ENCODE measurements around the gene CTBP1.

DNA sequence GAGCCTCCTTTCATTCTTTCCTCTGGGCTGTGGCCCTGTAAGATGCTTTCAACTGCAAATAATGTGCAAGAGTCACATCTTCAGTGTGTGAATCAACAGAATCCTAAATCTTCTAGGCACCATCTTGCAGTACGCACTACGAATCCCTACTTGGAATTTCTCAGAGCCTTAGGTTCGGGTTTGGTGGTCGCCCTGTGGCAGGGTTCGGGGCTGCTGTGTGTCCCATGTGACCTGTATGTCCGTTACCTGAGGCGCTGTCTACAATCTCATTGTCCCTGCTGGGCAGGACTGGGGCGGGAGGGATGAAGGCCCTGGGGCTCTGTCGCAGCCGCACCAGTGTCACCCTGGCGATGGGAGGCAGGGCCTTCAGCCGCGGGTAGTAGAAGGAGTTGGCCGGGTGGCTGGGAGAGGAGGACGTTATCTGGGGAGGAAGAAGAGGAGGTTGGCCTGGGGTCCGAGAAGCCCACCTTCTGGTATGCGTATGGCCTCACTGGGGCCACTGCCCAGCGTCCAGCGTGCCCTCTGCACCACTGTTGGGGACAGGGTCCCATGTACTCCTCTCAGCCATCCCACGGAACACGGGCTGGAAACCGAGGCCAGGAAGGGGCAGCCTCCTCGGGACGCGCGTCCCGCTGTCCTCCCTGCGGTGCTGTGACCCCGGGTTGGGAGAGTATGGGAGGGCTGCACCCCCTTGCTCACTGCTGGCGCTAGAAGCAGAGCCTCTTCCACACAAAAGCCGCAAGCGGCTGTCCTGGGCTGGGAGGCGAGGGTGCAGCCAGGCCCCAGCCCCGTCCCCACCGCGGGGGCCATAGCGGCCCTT, 78.6 kb downstream of the CTBP1 start:
- TF ChIP-seq POLR2A (IDR thresholded peaks at IDR 0.05; ENCODE audit: control extremely low read depth in 1 of 2, low read depth in 2 of 2, low read length in 2 of 2) (no peak), EP300 (IDR thresholded peaks at IDR 0.05; ENCODE audit: borderline replicate concordance in 1 of 2, low read depth in 2 of 2, low read length in 2 of 2) (no peak)
- TF ChIP-seq, protein P1, sequence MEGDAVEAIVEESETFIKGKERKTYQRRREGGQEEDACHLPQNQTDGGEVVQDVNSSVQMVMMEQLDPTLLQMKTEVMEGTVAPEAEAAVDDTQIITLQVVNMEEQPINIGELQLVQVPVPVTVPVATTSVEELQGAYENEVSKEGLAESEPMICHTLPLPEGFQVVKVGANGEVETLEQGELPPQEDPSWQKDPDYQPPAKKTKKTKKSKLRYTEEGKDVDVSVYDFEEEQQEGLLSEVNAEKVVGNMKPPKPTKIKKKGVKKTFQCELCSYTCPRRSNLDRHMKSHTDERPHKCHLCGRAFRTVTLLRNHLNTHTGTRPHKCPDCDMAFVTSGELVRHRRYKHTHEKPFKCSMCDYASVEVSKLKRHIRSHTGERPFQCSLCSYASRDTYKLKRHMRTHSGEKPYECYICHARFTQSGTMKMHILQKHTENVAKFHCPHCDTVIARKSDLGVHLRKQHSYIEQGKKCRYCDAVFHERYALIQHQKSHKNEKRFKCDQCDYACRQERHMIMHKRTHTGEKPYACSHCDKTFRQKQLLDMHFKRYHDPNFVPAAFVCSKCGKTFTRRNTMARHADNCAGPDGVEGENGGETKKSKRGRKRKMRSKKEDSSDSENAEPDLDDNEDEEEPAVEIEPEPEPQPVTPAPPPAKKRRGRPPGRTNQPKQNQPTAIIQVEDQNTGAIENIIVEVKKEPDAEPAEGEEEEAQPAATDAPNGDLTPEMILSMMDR (IDR thresholded peaks at IDR 0.05; ENCODE audit: control extremely low read depth in 1 of 3, insufficient read depth in 1 of 3, low read depth in 1 of 3, low read length in 3 of 3), result no peak
- TF ChIP-seq, protein P2, sequence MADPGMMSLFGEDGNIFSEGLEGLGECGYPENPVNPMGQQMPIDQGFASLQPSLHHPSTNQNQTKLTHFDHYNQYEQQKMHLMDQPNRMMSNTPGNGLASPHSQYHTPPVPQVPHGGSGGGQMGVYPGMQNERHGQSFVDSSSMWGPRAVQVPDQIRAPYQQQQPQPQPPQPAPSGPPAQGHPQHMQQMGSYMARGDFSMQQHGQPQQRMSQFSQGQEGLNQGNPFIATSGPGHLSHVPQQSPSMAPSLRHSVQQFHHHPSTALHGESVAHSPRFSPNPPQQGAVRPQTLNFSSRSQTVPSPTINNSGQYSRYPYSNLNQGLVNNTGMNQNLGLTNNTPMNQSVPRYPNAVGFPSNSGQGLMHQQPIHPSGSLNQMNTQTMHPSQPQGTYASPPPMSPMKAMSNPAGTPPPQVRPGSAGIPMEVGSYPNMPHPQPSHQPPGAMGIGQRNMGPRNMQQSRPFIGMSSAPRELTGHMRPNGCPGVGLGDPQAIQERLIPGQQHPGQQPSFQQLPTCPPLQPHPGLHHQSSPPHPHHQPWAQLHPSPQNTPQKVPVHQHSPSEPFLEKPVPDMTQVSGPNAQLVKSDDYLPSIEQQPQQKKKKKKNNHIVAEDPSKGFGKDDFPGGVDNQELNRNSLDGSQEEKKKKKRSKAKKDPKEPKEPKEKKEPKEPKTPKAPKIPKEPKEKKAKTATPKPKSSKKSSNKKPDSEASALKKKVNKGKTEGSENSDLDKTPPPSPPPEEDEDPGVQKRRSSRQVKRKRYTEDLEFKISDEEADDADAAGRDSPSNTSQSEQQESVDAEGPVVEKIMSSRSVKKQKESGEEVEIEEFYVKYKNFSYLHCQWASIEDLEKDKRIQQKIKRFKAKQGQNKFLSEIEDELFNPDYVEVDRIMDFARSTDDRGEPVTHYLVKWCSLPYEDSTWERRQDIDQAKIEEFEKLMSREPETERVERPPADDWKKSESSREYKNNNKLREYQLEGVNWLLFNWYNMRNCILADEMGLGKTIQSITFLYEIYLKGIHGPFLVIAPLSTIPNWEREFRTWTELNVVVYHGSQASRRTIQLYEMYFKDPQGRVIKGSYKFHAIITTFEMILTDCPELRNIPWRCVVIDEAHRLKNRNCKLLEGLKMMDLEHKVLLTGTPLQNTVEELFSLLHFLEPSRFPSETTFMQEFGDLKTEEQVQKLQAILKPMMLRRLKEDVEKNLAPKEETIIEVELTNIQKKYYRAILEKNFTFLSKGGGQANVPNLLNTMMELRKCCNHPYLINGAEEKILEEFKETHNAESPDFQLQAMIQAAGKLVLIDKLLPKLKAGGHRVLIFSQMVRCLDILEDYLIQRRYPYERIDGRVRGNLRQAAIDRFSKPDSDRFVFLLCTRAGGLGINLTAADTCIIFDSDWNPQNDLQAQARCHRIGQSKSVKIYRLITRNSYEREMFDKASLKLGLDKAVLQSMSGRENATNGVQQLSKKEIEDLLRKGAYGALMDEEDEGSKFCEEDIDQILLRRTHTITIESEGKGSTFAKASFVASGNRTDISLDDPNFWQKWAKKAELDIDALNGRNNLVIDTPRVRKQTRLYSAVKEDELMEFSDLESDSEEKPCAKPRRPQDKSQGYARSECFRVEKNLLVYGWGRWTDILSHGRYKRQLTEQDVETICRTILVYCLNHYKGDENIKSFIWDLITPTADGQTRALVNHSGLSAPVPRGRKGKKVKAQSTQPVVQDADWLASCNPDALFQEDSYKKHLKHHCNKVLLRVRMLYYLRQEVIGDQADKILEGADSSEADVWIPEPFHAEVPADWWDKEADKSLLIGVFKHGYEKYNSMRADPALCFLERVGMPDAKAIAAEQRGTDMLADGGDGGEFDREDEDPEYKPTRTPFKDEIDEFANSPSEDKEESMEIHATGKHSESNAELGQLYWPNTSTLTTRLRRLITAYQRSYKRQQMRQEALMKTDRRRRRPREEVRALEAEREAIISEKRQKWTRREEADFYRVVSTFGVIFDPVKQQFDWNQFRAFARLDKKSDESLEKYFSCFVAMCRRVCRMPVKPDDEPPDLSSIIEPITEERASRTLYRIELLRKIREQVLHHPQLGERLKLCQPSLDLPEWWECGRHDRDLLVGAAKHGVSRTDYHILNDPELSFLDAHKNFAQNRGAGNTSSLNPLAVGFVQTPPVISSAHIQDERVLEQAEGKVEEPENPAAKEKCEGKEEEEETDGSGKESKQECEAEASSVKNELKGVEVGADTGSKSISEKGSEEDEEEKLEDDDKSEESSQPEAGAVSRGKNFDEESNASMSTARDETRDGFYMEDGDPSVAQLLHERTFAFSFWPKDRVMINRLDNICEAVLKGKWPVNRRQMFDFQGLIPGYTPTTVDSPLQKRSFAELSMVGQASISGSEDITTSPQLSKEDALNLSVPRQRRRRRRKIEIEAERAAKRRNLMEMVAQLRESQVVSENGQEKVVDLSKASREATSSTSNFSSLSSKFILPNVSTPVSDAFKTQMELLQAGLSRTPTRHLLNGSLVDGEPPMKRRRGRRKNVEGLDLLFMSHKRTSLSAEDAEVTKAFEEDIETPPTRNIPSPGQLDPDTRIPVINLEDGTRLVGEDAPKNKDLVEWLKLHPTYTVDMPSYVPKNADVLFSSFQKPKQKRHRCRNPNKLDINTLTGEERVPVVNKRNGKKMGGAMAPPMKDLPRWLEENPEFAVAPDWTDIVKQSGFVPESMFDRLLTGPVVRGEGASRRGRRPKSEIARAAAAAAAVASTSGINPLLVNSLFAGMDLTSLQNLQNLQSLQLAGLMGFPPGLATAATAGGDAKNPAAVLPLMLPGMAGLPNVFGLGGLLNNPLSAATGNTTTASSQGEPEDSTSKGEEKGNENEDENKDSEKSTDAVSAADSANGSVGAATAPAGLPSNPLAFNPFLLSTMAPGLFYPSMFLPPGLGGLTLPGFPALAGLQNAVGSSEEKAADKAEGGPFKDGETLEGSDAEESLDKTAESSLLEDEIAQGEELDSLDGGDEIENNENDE (IDR thresholded peaks at IDR 0.05; ENCODE audit: insufficient replicate concordance, low read length), result no peak
